ENCODE measurements around the gene ST8SIA2.

The ST8SIA2 gene

DNA sequence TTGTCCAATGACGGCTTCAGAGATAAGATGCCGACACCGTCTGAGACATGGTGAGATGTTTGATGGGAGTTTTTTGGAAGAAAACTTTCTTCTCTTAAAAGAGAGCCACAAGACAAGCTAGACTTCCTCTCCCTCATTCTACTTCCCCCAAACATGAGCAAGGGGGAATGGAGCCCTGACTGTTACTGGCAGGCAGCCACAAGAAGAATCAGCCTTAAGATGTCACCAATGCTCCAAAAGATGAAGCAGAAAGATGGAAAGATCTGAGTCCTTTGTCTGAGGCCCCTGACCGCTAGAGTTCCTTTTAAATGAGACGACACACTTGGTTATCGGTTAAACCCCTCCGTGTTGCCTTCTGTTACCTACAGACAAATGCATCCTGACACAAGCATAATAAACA lies 108.7 kb downstream of the ST8SIA2 start:
- DNase-seq = no peak

DNA sequence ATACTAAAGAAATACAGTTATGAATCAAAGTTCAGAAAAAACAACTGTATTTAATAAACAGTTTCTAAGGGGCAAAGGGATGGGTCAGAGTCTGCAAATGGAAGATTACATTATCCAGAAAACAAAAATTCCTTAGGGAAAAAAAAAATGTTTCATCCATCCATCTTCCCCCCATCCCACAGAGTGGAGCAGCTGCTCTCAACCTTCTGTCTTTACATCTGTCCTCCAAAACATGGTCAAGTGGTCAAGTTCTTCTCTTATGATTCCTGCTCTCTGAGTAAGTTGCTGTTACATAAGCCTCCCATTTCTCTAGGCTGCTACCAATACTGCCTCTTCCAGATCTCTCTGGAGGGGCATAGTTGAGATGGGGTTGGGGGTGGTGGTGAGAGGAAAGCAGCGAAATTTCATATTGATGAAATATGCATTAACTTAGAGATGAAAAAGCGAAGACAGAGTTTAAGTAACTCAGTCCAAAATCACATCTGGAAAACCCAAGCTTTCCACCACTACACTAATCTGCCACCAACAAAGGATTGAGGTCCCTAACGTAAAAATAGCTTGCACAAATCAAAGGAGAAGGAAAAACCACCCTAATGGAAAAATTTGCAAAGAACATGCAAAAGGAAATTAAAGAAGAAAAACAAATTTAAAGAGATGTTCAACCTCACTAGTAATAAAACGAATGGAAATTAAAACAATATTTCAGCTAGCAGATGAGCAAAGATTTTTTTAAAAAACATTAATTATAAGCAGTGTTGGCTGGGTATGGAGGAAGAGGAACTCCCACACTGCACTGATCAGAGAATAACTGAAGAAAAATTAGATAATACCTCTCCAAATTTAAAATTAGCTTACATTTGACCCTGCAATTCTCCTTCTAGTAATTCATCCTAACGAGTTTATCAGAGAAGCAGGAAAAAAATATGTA lies 109.5 kb downstream of the ST8SIA2 start:
- no peak for DNase-seq

DNA sequence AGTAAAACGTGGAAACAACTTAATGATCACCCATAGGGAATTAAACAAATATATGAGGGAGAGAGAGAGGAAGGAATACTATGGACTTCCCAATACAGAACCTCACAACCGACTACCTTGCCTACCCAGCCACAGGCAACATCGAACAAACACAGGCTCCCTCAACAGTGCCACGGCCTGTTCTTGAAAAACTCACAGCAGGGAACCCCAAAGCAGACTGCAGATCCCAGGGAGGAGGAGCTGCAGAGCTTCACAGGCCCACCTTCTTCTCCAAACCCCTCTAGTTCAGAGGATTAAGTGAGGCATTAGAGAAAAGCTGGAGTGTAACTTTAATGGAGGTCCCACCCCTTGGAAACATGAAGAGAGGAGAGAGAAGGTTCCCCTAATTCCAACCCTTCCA lies 110.2 kb downstream of the ST8SIA2 start:
- DNase-seq = no peak

DNA sequence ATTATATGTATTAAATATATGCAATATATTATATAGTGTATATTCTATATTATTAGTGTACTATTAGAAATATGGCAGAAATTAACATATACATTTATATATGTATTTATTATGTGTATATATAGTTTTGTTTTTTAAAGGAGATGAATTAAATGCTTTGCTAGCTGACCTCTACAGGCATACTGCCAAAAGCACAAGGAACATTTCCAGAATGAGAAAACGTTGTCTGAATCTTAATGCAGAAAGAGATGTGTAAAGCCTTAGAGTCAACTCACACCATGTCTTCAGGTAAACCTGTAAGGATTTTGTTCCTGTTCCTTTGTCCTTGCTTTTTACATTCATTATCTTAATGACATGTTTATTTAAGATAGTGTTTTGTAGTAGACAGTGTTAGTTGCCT lies 111.9 kb downstream of the ST8SIA2 start:
- DNase-seq = no peak

DNA sequence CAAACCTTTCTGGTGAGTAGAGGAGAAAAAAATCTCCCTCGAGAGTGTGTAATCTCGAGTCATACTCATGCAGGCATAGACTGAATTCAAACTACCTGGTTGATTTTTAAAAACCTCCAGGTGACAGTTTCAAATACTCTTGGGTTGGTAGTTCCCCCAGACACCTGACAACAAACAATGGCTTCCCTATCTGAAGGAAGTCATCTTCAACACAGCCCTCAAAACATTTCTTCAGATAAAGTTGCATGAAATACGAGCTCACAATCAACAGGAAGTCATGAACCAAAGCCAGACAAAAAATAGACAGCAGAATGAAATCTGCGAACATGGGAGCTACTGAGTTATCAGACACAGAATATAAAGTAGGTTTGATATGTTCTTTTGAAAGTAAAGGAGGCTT lies 112.8 kb downstream of the ST8SIA2 start:
- no peak for DNase-seq

DNA sequence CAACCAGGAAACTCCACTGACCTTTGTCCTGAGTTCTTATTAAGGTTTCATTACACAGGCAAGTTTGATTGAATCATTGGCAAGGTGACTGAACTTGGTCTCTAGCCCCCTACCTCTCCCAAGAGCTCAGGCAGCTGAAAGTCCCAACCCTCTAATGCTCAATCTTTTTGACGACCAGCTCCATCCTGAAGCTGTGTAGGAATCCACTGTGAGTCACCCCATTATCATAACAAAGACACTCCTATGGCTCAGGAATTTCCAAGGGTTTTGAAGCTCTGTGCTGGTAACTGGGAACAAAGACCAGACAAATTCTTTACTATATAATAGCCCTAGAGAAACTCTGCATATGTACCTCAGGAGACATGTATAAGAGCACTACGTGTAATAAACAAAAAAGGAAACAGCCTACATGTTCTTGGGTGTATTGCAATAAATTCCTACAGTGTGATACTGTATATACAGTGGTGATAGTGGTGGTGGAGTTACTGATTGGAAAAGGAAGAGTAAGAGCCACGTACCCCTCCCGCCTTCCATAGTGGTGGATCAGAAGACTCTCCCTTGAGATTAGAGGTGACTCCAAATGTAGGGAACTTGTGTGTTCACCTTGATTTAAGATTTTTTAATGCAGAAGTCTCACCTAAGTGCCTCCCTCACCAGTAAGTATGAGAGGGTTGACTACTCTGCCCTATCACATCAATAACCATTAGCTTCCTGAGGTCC lies 116.6 kb downstream of the ST8SIA2 start:
- DNase-seq = peak; percentile 7

Data from DMS53 (cell line).